WI38 (cell line): ENCODE data around the gene IRF2BP1.
A peak's percentile ranks its signal among the peaks of the same experiment; 100 is the strongest.

ENCODE experiments used
- H3K4me3 ChIP-seq: 2 replicates; pipeline ENCODE4 v1.5.1; 2011; ENCODE audit warnings: low read depth, mild to moderate bottlenecking, control low read depth, low read length
- TF ChIP-seq, protein P1 (sequence below): IDR thresholded peaks from 2 replicates; pipeline ENCODE4 v1.5.1; 2012; ENCODE audit warnings: low read depth, mild to moderate bottlenecking, control low read depth, low read length

IRF2BP1 gene

DNA sequence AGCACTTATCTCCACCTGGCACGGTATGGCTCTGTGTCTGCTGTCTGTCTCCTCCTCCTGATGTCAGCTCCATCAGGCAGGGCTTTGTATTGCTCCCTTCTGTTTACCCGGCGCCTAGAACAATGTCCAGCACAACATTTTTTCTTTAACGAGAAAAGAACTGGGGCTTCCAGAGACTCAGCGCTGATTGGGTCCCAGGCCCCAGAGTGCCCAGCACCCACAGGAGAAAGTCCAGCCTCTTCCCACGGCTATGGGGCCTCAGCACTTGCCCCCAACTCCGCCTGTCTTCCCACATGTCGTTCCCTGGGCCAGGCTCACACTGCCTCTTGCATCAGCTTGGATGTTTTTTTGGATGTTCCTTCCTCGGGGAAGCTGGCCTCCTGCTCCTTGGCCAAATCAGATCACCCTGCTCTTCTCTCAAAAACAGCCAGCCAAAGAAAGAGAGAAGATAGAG, 9.6 kb upstream of the IRF2BP1 start:
- H3K4me3 ChIP-seq, result no peak overlapping the region
- TF ChIP-seq, protein P1, sequence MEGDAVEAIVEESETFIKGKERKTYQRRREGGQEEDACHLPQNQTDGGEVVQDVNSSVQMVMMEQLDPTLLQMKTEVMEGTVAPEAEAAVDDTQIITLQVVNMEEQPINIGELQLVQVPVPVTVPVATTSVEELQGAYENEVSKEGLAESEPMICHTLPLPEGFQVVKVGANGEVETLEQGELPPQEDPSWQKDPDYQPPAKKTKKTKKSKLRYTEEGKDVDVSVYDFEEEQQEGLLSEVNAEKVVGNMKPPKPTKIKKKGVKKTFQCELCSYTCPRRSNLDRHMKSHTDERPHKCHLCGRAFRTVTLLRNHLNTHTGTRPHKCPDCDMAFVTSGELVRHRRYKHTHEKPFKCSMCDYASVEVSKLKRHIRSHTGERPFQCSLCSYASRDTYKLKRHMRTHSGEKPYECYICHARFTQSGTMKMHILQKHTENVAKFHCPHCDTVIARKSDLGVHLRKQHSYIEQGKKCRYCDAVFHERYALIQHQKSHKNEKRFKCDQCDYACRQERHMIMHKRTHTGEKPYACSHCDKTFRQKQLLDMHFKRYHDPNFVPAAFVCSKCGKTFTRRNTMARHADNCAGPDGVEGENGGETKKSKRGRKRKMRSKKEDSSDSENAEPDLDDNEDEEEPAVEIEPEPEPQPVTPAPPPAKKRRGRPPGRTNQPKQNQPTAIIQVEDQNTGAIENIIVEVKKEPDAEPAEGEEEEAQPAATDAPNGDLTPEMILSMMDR, result no peak

DNA sequence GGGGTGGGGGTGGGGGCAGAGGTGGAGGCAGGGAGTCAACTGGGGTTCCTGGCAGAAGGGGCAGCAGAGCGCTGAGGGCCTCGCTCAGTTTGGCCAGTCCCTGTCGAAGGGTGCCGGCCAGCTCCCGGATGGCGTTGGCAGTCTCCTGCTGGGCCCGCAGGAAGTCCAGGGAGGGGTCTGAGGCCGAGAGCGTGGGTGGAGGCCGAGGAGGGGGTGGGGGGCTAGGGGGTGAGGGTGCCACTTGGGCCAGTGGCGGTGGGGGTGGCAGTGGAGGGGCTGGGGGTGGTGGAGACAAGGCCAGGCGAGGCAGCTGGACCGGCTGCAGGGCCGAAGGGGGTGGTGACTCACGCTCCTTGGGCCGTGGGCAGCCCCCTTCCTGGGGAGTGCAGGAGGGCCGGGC, 4.9 kb upstream of the IRF2BP1 start:
- TF ChIP-seq, protein P1, result no peak

DNA sequence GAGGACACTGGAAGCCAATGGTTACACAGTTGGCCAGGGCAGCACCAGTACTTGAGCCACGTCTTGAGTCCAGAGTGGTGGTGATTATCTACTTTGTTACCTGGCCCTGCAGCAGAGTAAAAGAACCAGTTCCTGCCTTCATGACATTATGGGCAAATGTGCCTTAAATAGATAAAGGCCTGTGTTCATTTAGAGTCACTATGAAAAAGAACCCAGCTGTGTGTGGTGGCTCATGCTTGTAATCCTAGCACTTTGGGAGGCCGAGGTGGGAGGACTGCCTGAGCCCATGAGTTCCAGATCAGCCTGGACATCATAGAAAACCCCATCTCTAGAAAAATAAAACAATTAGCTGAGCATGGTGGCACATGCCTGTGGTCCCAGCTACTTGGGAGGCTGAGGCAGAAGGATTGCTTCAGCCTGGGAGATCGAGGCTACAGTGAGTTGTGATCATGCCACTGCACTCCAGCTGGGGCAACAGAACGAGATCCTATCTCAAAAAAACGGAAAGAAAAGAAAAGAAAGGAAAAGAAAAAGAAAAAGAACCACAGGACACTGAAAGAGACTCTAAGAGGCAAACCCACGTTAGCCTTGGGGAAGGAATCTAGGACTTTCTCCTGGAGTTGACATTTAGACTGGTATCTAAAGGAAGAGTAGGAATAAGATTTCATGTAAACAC, 3.4 kb upstream of the IRF2BP1 start:
- TF ChIP-seq, protein P1, result no peak

More for the DNA sequence above, 4.9 kb upstream of the IRF2BP1 start:
- H3K4me3 ChIP-seq, result no peak overlapping the region

DNA sequence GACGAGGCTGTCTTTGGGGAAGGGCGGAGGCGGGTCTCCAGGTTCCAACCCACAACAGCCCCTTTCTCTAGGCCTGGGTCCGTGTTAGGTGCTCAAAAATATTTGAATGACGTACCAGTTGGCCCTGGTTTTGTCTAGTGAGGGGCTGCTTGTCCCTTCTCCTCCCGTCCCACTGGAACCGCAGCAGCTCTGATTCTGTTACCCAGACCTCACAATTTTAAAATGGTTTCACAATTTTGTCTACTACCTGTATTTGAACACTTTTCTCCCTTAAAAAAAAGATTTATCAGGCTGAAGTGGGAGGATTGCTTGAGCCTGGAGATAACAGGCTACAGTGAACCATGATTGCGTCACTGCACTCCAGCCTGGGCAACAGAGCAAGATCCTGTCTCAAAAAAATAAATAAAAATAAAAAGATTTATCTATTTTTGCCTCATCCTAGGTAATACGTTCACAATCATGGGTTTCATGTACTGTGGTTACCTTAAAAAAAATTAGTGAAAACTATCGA, 1.3 kb upstream of the IRF2BP1 start:
- peak overlapping the region; percentile 68 for H3K4me3 ChIP-seq
- TF ChIP-seq, protein P1, result no peak

More for the DNA sequence above, 3.4 kb upstream of the IRF2BP1 start:
- H3K4me3 ChIP-seq, result no peak overlapping the region

DNA sequence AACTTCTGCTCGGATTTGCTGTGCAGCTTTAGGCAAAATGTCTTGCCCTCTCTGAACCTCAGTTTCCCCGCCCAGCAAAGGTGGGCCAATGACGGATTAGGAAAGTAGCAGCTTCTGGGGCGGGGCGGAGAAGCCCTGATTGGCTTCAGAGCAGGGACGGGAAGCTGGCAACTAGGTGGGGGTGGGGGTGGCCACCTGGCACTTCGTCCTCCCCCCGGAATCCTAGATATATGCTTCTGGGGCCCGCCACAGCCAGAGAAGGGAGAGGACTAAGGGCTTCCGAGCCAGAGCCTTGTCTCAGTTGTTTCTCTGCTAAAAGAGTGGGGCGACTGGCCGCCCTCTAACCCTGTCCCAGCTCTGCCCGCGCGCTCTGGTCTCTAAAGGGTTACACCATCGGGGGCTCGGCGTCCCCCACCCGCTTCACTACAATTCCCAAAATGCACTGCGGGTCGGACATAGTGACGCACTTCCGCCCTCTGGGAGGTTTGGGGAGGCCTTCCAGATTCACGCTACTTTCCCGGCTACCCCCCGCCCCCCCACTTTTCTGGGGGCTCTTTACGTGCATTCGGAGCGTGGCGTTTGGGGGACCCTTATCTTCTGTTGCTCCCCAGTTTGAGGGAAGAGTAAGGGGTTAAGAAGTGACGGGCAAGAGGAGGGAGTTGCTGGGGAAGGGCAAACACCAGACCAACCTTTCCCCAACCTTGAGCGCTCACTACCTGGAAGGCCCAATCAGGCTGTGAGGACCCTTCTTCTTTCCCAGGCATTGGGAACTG, 672 bp upstream of the IRF2BP1 start:
- H3K4me3 ChIP-seq, result peak overlapping the region; percentile 68
- TF ChIP-seq, protein P1, result no peak

DNA sequence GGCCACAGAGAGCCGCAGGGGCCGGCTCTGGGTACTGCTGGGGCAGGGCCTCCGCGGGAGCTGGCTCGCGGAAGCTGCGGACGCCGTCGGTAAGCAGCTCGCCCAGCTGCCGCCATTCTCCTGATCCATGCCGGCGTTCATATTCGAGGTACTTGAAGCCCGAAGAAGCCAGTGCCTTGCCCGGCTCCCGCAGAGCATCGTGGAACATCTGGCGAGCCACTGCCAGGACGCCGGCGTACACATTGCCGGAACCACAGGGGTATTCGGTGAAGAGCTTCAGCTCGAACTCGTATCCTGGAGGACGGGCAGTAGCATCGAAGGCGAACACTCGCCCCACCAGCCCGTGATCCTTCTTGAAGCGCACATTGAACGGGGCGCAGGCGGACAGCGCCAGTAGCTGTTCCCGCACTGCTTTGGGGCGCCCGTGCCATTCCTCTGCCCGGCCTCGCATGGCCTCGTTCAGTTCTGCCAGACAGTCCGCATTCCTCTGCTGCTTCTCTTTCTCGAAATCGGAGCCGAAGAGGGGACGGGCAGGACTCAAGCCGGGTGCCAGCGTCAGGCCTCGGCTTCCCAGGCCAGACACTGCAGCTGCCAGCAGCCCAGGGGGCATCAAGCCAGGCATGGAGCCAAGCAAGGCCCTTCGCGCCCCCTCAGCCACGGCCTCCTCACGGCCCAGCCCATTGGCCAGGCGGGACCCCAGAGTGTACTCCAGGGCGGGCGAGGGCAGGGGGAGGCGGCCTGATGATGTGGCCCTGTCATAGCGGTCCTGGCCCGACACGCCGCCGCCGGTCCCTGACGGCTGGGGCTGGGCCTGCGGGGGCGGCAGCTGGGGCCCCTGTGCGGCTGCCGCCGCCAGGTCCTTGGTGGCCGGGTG, 1.0 kb downstream of the IRF2BP1 start:
- TF ChIP-seq, protein P1, result no peak

More for the DNA sequence above, 1.0 kb downstream of the IRF2BP1 start:
- H3K4me3 ChIP-seq, result peak overlapping the region; percentile 68
